OCI-M2 (cell line): Measurements from ENCODE around the gene SPINT2.
A peak's percentile ranks its signal among the peaks of the same experiment; 100 is the strongest.
"Not testable (repeated sequence)": the region's sequence is repeated elsewhere in the genome, so short reads cannot be mapped to it uniquely, and the experiment has no call there.

Experiments
- DNase-seq: peaks from one replicate; lab custom pipeline; 2025; ENCODE audit not compliant: unreplicated experiment; lab: John Stamatoyannopoulos, UW

The SPINT2 gene

DNA sequence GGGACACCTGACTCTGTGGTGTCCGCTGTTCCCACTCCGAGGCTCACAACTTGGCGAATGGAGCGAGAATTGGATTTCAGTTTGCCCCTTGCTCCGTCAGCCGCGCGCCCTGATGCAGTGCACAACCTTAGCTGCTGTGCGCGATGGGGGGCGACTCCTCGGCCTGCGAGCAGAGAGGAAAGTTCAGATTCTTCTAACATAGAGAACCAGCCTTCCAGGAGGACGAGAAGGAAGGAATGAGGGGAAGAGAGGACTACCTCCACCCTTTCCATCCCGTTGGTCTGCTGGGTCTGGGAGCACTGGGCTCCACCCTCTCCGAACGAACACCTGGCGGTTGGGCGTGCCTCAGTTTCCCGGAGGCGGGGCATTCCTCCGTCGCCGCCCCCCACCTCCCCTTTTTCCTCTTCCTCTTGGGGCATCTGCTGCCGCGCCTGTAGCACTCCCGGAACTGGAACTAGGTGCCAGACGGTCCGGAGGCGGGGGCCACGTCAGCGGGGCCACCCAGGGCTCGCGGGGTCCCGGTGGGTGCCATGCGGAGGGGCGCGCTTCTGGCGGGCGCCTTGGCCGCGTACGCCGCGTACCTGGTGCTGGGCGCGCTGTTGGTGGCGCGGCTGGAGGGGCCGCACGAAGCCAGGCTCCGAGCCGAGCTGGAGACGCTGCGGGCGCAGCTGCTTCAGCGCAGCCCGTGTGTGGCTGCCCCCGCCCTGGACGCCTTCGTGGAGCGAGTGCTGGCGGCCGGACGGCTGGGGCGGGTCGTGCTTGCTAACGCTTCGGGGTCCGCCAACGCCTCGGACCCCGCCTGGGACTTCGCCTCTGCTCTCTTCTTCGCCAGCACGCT, 55.3 kb downstream of the SPINT2 start, which contains the start of gene KCNK6:
Gene KCNK6, plus strand, starts transcription at position 425 of the 838 bp plus-strand sequence. Its CDS starts 106 bp downstream, at position 531.
- no peak for DNase-seq

DNA sequence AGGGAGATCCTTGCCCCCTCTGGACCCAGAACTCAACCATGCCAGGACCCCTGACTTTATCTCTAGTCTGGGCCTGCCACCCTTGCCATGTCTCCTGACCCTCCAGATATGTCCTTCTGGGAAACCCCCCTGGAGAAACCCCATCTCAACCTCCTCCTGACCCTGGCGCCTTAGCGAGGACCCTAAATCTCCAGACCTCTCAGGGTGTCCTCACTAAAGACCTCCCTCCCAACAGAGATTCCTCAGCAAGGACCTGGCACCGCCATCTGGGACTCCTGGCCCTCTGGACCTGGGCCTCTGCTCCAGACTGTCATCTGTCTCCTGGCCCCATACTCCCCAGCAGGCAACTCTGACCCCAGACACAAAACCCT, 56.6 kb downstream of the SPINT2 start:
- DNase-seq, result no peak

DNA sequence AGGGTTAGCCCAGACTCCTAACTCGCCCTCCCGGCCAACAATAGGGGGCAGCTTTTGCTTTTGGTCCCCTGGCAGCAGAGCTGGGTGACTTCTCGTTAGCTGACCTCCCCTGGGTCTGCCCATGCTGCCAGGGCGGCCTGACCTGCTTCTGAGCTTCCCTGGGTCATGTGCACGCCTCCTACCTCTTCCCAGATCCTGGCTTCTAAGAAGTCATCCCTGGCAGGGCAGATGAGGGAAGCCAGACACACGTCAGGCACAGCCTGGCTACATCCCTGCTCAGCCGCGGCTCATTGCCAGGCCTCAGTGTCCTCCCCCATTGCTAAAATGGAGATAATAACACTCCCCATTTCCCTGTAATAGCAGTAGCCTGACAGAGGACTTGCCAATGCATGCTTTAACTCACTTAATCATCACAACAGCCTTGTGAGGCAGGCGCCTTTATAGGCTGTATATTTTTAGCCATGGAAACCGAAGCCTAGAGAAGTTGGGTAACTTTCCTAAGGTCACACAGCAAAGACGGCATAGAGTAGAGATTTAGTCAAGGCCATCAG, 57.3 kb downstream of the SPINT2 start:
- DNase-seq, result no peak

DNA sequence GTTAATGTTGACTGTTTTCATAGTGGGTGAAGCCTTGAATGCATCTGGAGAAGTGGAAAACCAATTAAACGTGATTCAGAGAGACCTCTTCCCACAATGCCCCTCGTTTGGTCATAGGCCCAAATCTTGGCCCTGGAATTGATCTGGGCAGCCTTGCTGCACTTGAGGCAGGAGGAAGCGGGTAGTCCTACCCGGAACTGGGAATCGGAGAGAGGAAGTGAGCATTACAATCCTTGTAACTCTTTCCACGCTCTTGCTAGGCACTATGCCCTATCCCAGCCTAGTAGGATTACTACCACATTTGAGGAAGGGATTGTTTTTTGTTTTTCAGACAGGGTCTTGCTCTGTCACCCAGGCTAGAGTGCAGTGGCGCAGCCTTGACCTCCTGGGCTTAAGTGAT, 58.9 kb downstream of the SPINT2 start:
- no peak for DNase-seq

DNA sequence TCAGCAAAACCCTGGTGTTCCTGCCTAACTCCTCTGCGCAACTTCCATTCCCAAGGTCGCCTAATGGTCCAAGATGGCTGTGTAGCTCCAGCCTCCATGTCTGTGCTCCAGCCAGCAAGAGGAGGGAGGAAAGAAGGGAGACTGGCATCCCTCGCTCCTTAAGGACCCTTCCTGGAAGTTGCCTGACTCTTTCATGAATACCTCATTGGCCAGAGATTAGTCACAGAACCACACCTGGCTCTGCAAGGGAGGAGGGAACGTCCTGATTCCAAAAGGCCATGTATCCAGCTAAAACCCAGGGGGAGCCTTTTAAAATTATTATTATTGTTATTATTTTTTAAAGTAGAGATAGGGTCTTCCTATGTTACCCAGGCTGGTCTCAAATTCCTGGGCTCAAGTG, 60.1 kb downstream of the SPINT2 start:
- DNase-seq, result no peak

DNA sequence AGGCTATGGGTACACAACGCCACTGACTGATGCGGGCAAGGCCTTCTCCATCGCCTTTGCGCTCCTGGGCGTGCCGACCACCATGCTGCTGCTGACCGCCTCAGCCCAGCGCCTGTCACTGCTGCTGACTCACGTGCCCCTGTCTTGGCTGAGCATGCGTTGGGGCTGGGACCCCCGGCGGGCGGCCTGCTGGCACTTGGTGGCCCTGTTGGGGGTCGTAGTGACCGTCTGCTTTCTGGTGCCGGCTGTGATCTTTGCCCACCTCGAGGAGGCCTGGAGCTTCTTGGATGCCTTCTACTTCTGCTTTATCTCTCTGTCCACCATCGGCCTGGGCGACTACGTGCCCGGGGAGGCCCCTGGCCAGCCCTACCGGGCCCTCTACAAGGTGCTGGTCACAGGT, 62.2 kb downstream of the SPINT2 start:
- DNase-seq, result no peak

DNA sequence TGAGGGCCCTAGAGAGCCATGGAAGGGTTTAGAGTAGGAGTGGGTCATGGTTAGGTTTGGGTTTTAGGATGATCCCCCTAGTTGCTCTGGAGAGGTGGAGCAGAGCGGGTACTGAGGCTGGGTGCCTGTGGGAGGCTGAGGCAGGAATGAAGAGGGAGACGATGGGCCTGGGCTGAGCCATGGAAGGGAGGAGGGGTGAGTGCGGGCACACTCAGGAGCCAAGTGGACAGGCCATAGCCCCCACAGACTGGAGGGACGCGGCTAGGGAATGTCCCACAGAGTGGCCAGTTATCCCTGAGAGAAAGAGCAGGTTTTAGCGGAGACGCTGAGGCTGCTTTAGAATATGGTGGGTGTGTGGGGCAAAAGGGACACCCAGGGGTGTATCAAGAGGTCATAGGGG, 65.3 kb downstream of the SPINT2 start:
- DNase-seq, result no peak

DNA sequence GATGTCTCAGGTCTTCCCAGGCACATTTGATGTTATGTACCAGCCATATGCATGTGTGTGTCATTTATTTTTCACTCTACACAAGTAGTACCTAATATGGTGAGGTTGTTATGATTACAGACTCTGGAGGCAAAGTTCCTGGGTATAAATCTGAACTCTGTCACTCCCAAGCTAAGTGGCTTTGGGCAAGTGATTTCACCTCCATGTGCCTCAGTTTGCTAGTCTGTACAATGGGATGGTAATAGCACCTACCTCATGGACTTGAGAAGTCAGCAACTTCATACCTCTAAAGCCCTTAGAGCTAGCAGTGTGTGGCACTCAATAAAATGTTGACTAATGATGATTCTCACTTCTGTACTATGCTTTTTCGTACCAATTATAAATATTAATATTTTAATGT, 67.4 kb downstream of the SPINT2 start:
- no peak for DNase-seq

DNA sequence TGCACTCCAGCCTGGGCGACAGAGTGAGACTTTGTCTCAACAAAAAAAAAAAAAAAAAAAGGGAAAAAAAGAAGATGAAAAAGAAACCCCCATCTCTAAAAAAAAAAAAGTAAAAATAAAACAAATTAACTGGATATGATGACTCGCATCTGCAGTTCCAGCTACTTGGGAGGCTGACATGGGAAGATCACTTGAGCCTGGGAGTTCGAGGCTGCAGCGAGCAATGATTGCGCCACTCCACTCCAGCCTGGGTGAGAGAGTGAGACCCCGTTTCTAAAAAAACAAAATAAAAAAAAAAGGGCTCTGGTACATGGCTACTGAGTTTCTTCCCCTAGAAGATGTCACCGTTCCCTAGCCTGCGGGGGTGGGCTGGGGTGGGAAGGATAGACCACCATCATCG, 68.9 kb downstream of the SPINT2 start:
- DNase-seq, result no peak

DNA sequence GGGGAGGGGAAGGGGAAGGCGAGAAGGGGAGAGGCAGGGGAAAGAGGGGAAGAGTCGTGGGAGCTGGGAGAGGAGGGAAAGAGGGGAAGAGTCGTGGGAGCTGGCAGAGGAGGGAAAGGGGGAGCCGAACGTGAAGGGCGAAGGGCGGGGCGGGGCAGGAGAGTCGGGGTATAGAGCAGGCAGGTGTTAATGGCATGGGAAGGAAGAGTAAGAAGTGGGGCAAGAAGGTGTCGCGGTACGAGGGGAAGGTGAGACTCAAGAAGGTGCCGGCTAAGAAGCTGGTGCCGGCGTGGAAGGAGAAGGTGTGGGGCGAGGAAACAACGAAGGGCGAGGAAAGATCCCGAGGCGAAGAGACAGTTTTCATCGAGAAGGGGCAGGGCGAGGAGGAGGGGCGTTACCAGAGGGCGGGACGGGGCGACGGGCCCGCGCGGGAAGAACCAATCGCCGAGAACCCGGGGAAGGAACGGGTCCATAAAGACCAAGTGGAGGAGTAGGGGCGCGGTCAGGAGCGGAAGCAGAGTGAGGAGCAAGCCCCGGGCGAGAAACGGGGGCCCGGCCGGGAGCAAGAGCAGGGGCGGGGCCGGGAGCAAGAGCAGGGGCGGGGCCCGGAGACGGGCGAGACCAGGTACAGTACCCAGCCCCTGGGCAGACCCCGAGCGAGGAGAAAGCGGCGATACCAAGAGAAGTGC, 71.7 kb downstream of the SPINT2 start:
- DNase-seq, result peak; percentile 91

DNA sequence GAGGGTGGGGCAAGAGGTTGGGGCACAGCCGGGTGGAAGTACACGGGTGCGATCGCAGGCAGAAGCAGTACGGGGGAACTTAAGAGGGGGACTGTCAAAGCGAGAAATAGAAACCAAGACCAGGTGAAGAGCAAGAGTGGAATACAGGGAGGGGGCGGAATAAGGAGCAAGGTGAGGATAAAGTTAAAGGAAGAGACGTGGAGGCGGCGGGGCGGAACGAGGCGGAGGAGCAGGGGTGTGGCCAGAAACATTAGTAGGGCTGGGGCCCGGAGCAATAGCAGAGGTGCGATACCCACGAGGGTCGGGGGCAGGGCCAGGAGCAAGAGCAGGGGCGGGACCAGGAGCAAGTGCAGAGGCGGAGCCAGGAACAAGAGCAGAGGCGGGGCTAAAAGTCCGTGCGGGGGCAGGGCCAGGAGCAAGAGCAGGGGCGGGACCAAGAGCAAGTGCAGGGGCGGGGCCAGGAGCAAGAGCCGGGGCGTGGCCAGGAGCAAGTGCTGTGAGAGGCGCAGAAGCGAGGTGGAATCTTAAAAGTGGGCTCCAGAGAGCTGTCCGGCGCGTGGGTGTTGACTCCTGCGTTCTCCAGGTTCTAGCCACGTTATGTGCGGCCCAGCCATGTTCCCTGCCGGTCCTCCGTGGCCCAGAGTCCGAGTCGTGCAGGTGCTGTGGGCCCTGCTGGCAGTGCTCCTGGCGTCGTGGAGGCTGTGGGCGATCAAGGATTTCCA, 72.4 kb downstream of the SPINT2 start:
- peak; percentile 99 for DNase-seq

DNA sequence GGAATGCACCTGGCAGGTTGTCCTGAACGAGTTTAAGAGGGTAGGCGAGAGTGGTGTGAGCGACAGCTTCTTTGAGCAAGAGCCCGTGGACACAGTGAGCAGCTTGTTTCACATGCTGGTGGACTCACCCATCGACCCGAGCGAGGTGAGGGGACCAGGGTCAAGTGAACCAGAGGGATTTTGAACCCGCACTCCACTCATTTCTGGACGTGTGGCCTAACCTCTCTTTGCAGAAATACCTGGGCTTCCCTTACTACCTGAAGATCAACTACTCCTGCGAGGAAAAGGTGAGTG, 72.9 kb downstream of the SPINT2 start:
- DNase-seq, result no peak

DNA sequence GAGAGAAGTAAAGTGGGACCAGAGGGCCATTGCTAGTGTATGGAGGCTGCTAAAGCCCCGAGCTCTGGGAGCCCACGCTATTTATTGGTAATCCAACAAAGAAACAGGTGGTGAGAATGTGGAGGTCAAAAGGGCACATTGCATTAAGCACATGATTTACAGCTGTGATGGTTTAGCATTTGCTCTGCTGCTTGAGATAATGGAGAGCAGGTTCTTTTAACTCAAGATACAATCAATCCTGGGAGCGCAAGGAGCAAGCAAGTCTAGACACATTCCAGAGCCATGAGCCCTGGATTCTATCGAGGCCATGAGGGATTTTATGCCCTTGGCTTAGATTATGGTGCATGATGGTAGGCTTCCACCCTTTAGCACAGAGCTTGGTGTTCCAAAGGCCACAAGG, 74.6 kb downstream of the SPINT2 start:
- DNase-seq, result not testable (repeated sequence)

DNA sequence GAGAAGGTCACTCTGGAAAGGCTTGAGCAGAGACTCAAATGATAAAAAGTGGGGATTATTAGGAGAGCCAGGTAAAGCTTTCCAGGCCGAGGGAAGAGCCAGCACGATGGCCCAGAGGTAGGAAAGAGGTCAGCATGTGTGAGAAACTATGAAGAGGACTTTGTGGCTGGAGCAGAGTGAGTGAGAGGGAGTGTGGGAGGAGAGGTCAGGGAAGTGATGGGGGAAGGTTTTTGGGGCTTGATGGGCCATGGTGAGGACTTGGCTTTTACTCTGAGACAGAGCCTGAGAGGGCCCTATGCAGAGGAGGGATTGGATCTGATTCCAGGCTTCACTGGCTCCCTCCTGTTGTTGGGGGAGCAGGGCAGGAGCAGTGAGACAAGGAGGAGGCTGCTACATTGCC, 76.6 kb downstream of the SPINT2 start:
- DNase-seq, result no peak
